Endodermal cell (in vitro differentiated cells): ENCODE data around the gene PSMB11. TPM values are rescaled to one million over a fixed set of nuclear protein-coding genes. Genes with fewer than 3 reads are reported as not detected.

Source experiments
- DNase-seq: peaks from one replicate; pipeline ENCODE4 v3.0.0-alpha.2; 2017
- H3K27ac ChIP-seq: 2 replicates; pipeline ENCODE4 v1.5.1; 2013; ENCODE audit warnings: mild to moderate bottlenecking, low read depth, low read length, moderate library complexity
- H3K27me3 ChIP-seq: 2 replicates; pipeline ENCODE4 v1.6.1; 2013; ENCODE audit warnings: mild to moderate bottlenecking, low read length, moderate library complexity; ENCODE audit not compliant: insufficient read depth, control insufficient read depth, poor library complexity, severe bottlenecking
- H3K36me3 ChIP-seq: 2 replicates; pipeline ENCODE4 v1.7.0; 2013; ENCODE audit warnings: mild to moderate bottlenecking, low read length, moderate library complexity; ENCODE audit not compliant: control insufficient read depth, insufficient read depth
- H3K4me1 ChIP-seq: one replicate; pipeline ENCODE4 v1.7.0; 2013; ENCODE audit warnings: low read length; ENCODE audit not compliant: control insufficient read depth, insufficient read depth
- H3K4me3 ChIP-seq: 2 replicates; pipeline ENCODE4 v1.5.1; 2013; ENCODE audit warnings: mild to moderate bottlenecking, low read length, moderate library complexity
- H3K9ac ChIP-seq: 2 replicates; pipeline ENCODE4 v1.6.1; 2013; ENCODE audit warnings: mild to moderate bottlenecking, low read length, moderate library complexity; ENCODE audit not compliant: poor library complexity, severe bottlenecking; ENCODE audit errors: extremely low read depth
- H3K9me3 ChIP-seq: 2 replicates; pipeline ENCODE4 v1.6.1; 2013; ENCODE audit warnings: mild to moderate bottlenecking, low read length, moderate library complexity; ENCODE audit not compliant: control insufficient read depth
- H3K27ac Mint-ChIP-seq: 2 replicates; pipeline ENCODE4 v1.8.0; 2020; ENCODE audit warnings: mixed read lengths
- H3K27me3 Mint-ChIP-seq: 2 replicates; pipeline ENCODE4 v1.8.0; 2021; ENCODE audit warnings: mild to moderate bottlenecking, mixed read lengths; ENCODE audit not compliant: insufficient read depth
- H3K36me3 Mint-ChIP-seq: 2 replicates; pipeline ENCODE4 v1.8.0; 2020; ENCODE audit warnings: low read depth, mixed read lengths
- H3K4me1 Mint-ChIP-seq: 2 replicates; pipeline ENCODE4 v1.8.0; 2020; ENCODE audit warnings: mixed read lengths
- H3K4me3 Mint-ChIP-seq: 2 replicates; pipeline ENCODE4 v1.8.0; 2020; ENCODE audit warnings: mild to moderate bottlenecking, moderate library complexity, mixed read lengths
- H3K9me3 Mint-ChIP-seq: 2 replicates; pipeline ENCODE4 v1.8.0; 2020; ENCODE audit warnings: mild to moderate bottlenecking, mixed read lengths
- CTCF ChIP-seq: fragments of 200-600 bp; sonication (generic); conservative IDR thresholded peaks from 2 replicates; pipeline ENCODE4 v1.5.0; 2021; ENCODE audit warnings: antibody characterized with exemption, mild to moderate bottlenecking
- WGBS, 2 experiments: methylation state at CpG; one replicate each; pipeline versions ENCODE4 v1.1.5 to v1.1.7; 2013; ENCODE audit warnings: missing lambda C conversion rate in 2 of 2, mixed read lengths in 1 of 2; ENCODE audit not compliant: insufficient coverage in 1 of 2, insufficient read length in 1 of 2; 5-methylcytosine and 5-hydroxymethylcytosine counted together
- total RNA-seq, 2 donors: library from RNA; stranded (reverse); fragmentation: NEBNext Ultra II Directional in 1 of 2; extraction: Animal tissue kit (Norgen Biotek cat#: 25700) in 1 of 2; gene quantifications; 2 replicates in 1 of 2; 3 replicates in 1 of 2; pipeline ENCODE4 v1.2.1, GENCODE V29; 2021

The PSMB11 gene
- total RNA-seq, 2 donors from 2014 or later = not detected

- no peaks in the 10 kb centered on the region for H3K27me3 Mint-ChIP-seq
- Histone ChIP-seq H3K9ac (no peak overlapping the region), H3K27ac (no peak overlapping the region), H3K36me3 (peaks cover 35% of the 10 kb centered on the region), H3K4me3 (no peak overlapping the region), H3K9me3 (no peaks in the 10 kb centered on the region), H3K4me1 (no peaks in the 10 kb centered on the region), H3K27me3 (no peaks in the 10 kb centered on the region)
- 83 to 89% methylated on average over 7 to 17 of the region's 17 CpGs for WGBS, 2 experiments
- DNase-seq = peak; percentile 73
- no peak overlapping the region for H3K4me3 Mint-ChIP-seq
- peaks cover 23% of the 10 kb centered on the region for H3K36me3 Mint-ChIP-seq
- H3K9me3 Mint-ChIP-seq = no peaks in the 10 kb centered on the region
- no peak overlapping the region for H3K27ac Mint-ChIP-seq
- H3K4me1 Mint-ChIP-seq = peaks cover 14% of the 10 kb centered on the region
- TF ChIP-seq CTCF = peak; percentile 66
These were observed 12.2 kb downstream of the PSMB11 start for GRCh38 chr14:23054000-23054811.

GRCh38 chr14:23055147-23055550, 13.1 kb downstream of the PSMB11 start:
- Histone ChIP-seq H3K4me3 (no peak overlapping the region), H3K9me3 (no peaks in the 10 kb centered on the region), H3K36me3 (peaks cover 35% of the 10 kb centered on the region), H3K27me3 (no peaks in the 10 kb centered on the region), H3K4me1 (no peaks in the 10 kb centered on the region), H3K27ac (no peak overlapping the region), H3K9ac (no peak overlapping the region)
- no peaks in the 10 kb centered on the region for H3K9me3 Mint-ChIP-seq
- TF ChIP-seq CTCF = no peak
- peaks cover 14% of the 10 kb centered on the region for H3K4me1 Mint-ChIP-seq
- 97% methylated on average over 8 to 12 of the region's 12 CpGs for WGBS, 2 experiments
- H3K4me3 Mint-ChIP-seq = no peak overlapping the region
- H3K27ac Mint-ChIP-seq = no peak overlapping the region
- DNase-seq = peak; percentile 40
- peaks cover 23% of the 10 kb centered on the region for H3K36me3 Mint-ChIP-seq
- no peaks in the 10 kb centered on the region for H3K27me3 Mint-ChIP-seq

GRCh38 chr14:23055621-23056144, 13.7 kb downstream of the PSMB11 start:
- Mint-ChIP-seq H3K27me3 (no peaks in the 10 kb centered on the region), H3K9me3 (no peaks in the 10 kb centered on the region), H3K4me3 (peak overlapping the region; percentile 73), H3K4me1 (peaks cover 14% of the 10 kb centered on the region), H3K36me3 (peaks cover 26% of the 10 kb centered on the region), H3K27ac (peak overlapping the region; percentile 52)
- H3K27ac ChIP-seq = no peak overlapping the region
- peaks cover 36% of the 10 kb centered on the region for H3K36me3 ChIP-seq
- no peak overlapping the region for H3K9ac ChIP-seq
- H3K4me1 ChIP-seq = no peaks in the 10 kb centered on the region
- DNase-seq = no peak
- no peak for TF ChIP-seq CTCF
- H3K9me3 ChIP-seq = no peaks in the 10 kb centered on the region
- no peak overlapping the region for H3K4me3 ChIP-seq
- 93 to 100% methylated on average over 3 to 6 of the region's 6 CpGs for WGBS, 2 experiments
- H3K27me3 ChIP-seq = no peaks in the 10 kb centered on the region
